C1 segment of cervical spinal cord (tissue), 14 donors: ENCODE measurements around the gene TMEM183A.

Source experiments
- DNase-seq, 14 donors: peaks; one replicate each; lab custom pipeline; 2025; lab: John Stamatoyannopoulos, UW

The TMEM183A gene

GRCh38 chr1:203066965-203067364 is 59.8 kb downstream of the TMEM183A start:
- DNase-seq = no peak

GRCh38 chr1:203069030-203069747 is 62.0 kb downstream of the TMEM183A start:
- peak in 2 of 14 donors; percentile 18 to 25 for DNase-seq

DNA sequence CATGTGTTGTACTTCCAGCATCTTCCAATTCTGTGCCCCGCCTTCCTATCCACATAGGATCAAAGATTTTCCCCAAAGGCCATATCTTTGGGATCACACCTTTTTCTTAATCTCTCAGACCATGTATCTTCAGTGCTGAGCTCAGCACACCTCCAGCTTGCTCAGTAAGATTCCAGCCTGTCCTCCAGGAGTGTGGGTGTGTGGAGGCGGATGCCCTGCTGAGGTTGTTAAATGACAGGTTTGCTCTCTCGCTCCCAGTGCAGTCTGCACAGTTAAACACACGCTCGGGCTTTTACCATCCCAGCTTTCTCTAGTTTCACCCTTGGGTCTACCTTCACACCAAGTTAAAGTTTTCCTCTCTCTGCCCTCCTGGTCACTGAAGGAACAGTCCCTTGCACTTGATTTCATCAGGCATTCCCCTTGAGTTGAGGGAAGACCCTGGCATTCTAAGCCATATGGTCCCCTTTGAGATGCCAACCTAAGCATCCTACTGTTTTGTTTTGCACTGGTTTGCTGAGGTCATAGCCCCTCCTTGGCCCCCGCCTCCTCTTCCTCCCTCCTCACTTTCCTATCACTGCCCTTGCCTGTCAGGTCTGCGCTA is 64.9 kb downstream of the TMEM183A start:
- DNase-seq = peak in 1 of 14 donors; percentile 31

- no peak for DNase-seq
Observed at GRCh38 chr1:203072911-203073310, 65.7 kb downstream of the TMEM183A start.

GRCh38 chr1:203073469-203073868 is 66.3 kb downstream of the TMEM183A start:
- DNase-seq = no peak
